ENCODE measurements around the gene C11orf16.

The C11orf16 gene

DNA sequence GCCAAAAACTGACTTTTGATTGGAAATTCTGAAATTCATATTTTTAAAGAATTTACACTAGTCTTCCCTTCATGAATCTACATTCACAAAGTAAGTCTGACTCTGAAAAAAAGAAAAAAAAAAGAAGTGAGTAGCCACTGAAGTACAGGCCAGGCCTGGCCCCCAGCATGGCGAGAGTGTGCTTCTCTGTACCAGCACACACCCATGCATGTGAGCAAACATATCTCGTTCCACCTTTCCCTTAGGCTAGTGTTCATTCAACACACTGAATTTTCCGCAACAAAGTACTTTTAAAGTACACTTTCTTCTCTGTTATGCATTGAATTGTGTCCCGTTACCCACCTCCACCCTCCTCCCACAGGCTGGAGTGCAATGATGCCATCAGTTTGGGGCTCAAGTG, 4.5 kb downstream of the C11orf16 start:
- no peaks in the 10 kb centered on the region for H3K9me3 ChIP-seq (replicated peaks in 1 of 2; ENCODE audit: control insufficient read depth in 2 of 2, insufficient read depth in 1 of 2, low read depth in 1 of 2, low read length in 2 of 2)
- H3K14ac ChIP-seq (ENCODE audit: low read length): no peak overlapping the region
- no peak overlapping the region for H3K4ac ChIP-seq (ENCODE audit: low read length)
- H3K23ac ChIP-seq (ENCODE audit: low read depth, low read length, poor library complexity): peak overlapping the region; percentile 5
- H3K79me1 ChIP-seq (ENCODE audit: low read depth, low read length): no peaks in the 10 kb centered on the region
- WGBS, 2 donors (ENCODE audit: extremely low coverage in 2 of 2, insufficient read length in 2 of 2, insufficient replicate concordance in 1 of 2): no CpG with 5 or more reads among the region's 4 CpGs
- no peak overlapping the region for H2AK5ac ChIP-seq (ENCODE audit: low read depth, low read length)
- no peak overlapping the region for H3K18ac ChIP-seq (ENCODE audit: low read length)
- H3K4me2 ChIP-seq (ENCODE audit: insufficient read depth, low read length, poor library complexity, severe bottlenecking): no peak overlapping the region
- no peak overlapping the region for H3K9ac ChIP-seq (ENCODE audit: low read depth, low read length, poor library complexity)
- peaks cover 2 to 8% of the 10 kb centered on the region in 2 donors for H3K36me3 ChIP-seq (replicated peaks in 1 of 2; ENCODE audit: control insufficient read depth in 2 of 2, insufficient read depth in 2 of 2, low read length in 2 of 2)
- no peak overlapping the region for H2BK5ac ChIP-seq (ENCODE audit: low read length)
- no peak for DNase-seq (ENCODE audit: low spot score)
- H2BK120ac ChIP-seq (ENCODE audit: low read depth, low read length): no peak overlapping the region
- H2BK12ac ChIP-seq (ENCODE audit: low read length): no peak overlapping the region
- H3K27me3 ChIP-seq (ENCODE audit: control insufficient read depth in 3 of 3, insufficient read depth in 3 of 3, low read depth in 1 of 3, low read length in 3 of 3): no peaks in the 10 kb centered on the region
- H4K8ac ChIP-seq (ENCODE audit: low read depth, low read length): no peak overlapping the region
- peaks cover 0 to 4% of the 10 kb centered on the region in 2 donors for H3K4me1 ChIP-seq (ENCODE audit: control insufficient read depth in 2 of 2, insufficient read depth in 1 of 2, low read depth in 1 of 2, low read length in 2 of 2)
- no peak overlapping the region for H2AFZ ChIP-seq (ENCODE audit: low read length)
- no peak overlapping the region for H3K4me3 ChIP-seq (ENCODE audit: low read length in 2 of 2)
- no peak overlapping the region for H3K27ac ChIP-seq (replicated peaks; ENCODE audit: low read length)
- H2BK15ac ChIP-seq (ENCODE audit: low read length): peak overlapping the region; percentile 34
- H4K91ac ChIP-seq (ENCODE audit: low read depth, low read length, poor library complexity): no peak overlapping the region

DNA sequence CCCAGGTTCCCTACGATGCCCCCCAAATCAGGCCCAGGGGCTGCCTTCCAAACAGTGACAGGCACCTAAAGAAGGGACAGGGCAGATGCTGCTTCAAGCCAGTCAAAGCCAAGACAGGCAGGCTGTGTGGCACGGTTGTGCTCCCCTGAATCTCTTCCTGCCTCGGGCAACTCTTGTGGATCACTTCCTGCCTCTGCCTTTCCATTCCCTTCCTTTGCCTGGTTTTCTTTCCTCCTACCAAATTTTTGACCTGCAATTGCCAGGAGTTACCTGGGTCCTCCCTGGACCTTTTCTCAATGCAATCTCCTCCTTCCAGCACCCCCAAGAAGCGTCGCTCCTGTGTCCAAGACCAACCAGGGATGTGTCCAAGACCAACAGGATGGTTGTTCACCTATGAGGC, 5.5 kb downstream of the C11orf16 start:
- H2AFZ ChIP-seq (ENCODE audit: low read length): no peak overlapping the region
- H3K79me1 ChIP-seq (ENCODE audit: low read depth, low read length): no peaks in the 10 kb centered on the region
- no peak overlapping the region for H3K27ac ChIP-seq (replicated peaks; ENCODE audit: low read length)
- no peak overlapping the region for H2BK120ac ChIP-seq (ENCODE audit: low read depth, low read length)
- no peak overlapping the region for H3K4me3 ChIP-seq (ENCODE audit: low read length in 2 of 2)
- no peak overlapping the region for H3K23ac ChIP-seq (ENCODE audit: low read depth, low read length, poor library complexity)
- H3K27me3 ChIP-seq (ENCODE audit: control insufficient read depth in 3 of 3, insufficient read depth in 3 of 3, low read depth in 1 of 3, low read length in 3 of 3): no peaks in the 10 kb centered on the region
- no peak overlapping the region for H3K4ac ChIP-seq (ENCODE audit: low read length)
- H2BK12ac ChIP-seq (ENCODE audit: low read length): no peak overlapping the region
- H3K18ac ChIP-seq (ENCODE audit: low read length): peak overlapping the region; percentile 85
- no peak overlapping the region for H4K8ac ChIP-seq (ENCODE audit: low read depth, low read length)
- no peak overlapping the region for H3K9ac ChIP-seq (ENCODE audit: low read depth, low read length, poor library complexity)
- H3K14ac ChIP-seq (ENCODE audit: low read length): no peak overlapping the region
- H4K91ac ChIP-seq (ENCODE audit: low read depth, low read length, poor library complexity): no peak overlapping the region
- H3K4me2 ChIP-seq (ENCODE audit: insufficient read depth, low read length, poor library complexity, severe bottlenecking): no peak overlapping the region
- DNase-seq (ENCODE audit: low spot score): no peak
- H2BK15ac ChIP-seq (ENCODE audit: low read length): no peak overlapping the region
- H2AK5ac ChIP-seq (ENCODE audit: low read depth, low read length): no peak overlapping the region
- H3K9me3 ChIP-seq (replicated peaks in 1 of 2; ENCODE audit: control insufficient read depth in 2 of 2, insufficient read depth in 1 of 2, low read depth in 1 of 2, low read length in 2 of 2): no peaks in the 10 kb centered on the region
- peaks cover 6 to 18% of the 10 kb centered on the region in 2 donors for H3K36me3 ChIP-seq (replicated peaks in 1 of 2; ENCODE audit: control insufficient read depth in 2 of 2, insufficient read depth in 2 of 2, low read length in 2 of 2)
- peaks cover 0 to 2% of the 10 kb centered on the region in 2 donors for H3K4me1 ChIP-seq (ENCODE audit: control insufficient read depth in 2 of 2, insufficient read depth in 1 of 2, low read depth in 1 of 2, low read length in 2 of 2)
- no CpG with 5 or more reads among the region's 5 CpGs for WGBS, 2 donors (ENCODE audit: extremely low coverage in 2 of 2, insufficient read length in 2 of 2, insufficient replicate concordance in 1 of 2)
- H2BK5ac ChIP-seq (ENCODE audit: low read length): peak overlapping the region; percentile 26

DNA sequence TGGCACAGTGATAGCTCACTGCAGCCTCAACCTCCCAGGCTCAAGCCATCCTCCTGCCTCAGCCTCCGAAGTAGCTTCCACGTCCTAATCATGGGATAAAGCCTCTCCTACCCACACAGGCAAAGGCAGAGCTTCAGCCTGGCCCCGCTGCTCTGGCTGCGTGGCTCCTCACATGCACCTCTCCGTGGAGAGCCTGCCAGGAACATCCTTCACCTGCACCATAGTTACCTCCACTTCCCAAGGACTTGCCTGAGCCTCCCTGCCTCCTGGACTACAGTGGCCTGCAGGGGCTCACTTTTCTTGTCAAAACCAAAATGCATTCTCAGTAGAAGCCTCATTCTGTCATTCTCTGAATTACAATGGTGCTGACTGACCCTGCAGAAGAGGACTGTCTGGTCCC, 6.5 kb downstream of the C11orf16 start:
- Histone ChIP-seq H4K8ac (ENCODE audit: low read depth, low read length) (no peak overlapping the region), H4K91ac (ENCODE audit: low read depth, low read length, poor library complexity) (no peak overlapping the region), H3K23ac (ENCODE audit: low read depth, low read length, poor library complexity) (no peak overlapping the region), H3K4ac (ENCODE audit: low read length) (no peak overlapping the region), H2AK5ac (ENCODE audit: low read depth, low read length) (no peak overlapping the region), H3K36me3 (replicated peaks in 1 of 2; ENCODE audit: control insufficient read depth in 2 of 2, insufficient read depth in 2 of 2, low read length in 2 of 2) (peaks cover 8 to 28% of the 10 kb centered on the region in 2 donors), H2AFZ (ENCODE audit: low read length) (no peak overlapping the region), H3K79me1 (ENCODE audit: low read depth, low read length) (no peaks in the 10 kb centered on the region), H3K14ac (ENCODE audit: low read length) (no peak overlapping the region), H2BK5ac (ENCODE audit: low read length) (no peak overlapping the region), H3K18ac (ENCODE audit: low read length) (no peak overlapping the region), H3K9ac (ENCODE audit: low read depth, low read length, poor library complexity) (no peak overlapping the region), H2BK15ac (ENCODE audit: low read length) (no peak overlapping the region), H2BK120ac (ENCODE audit: low read depth, low read length) (no peak overlapping the region), H3K4me2 (ENCODE audit: insufficient read depth, low read length, poor library complexity, severe bottlenecking) (no peak overlapping the region), H2BK12ac (ENCODE audit: low read length) (no peak overlapping the region), H3K27ac (replicated peaks; ENCODE audit: low read length) (no peak overlapping the region), H3K4me3 (ENCODE audit: low read length in 2 of 2) (peak overlapping the region in 1 of 2 donors; percentile 38), H3K9me3 (replicated peaks in 1 of 2; ENCODE audit: control insufficient read depth in 2 of 2, insufficient read depth in 1 of 2, low read depth in 1 of 2, low read length in 2 of 2) (no peaks in the 10 kb centered on the region), H3K4me1 (ENCODE audit: control insufficient read depth in 2 of 2, insufficient read depth in 1 of 2, low read depth in 1 of 2, low read length in 2 of 2) (peaks cover 0 to 2% of the 10 kb centered on the region in 2 donors), H3K27me3 (ENCODE audit: control insufficient read depth in 3 of 3, insufficient read depth in 3 of 3, low read depth in 1 of 3, low read length in 3 of 3) (no peaks in the 10 kb centered on the region)
- no CpG with 5 or more reads among the region's 5 CpGs for WGBS, 2 donors (ENCODE audit: extremely low coverage in 2 of 2, insufficient read length in 2 of 2, insufficient replicate concordance in 1 of 2)
- DNase-seq (ENCODE audit: low spot score): no peak

DNA sequence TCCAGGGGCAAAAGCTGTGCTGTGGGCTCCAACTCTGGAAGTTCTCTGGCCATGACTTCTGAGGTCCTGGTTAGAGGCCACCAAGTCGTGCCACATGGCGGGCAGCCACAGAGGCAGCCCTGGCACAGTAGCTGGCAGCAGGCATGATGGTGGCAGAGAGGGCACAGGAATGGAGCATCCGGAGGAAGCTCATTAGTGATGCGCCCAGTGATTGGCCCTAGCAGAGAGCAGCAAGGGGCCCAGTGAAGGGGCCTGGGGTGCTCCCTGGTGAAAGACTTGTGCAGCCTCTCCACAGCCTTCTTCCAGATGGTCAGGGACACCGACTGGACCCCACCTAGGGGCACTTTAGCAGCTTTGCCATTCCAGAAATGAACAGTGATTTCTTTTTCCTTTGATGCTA, 7.0 kb downstream of the C11orf16 start:
- peaks cover 0 to 2% of the 10 kb centered on the region in 2 donors for H3K4me1 ChIP-seq (ENCODE audit: control insufficient read depth in 2 of 2, insufficient read depth in 1 of 2, low read depth in 1 of 2, low read length in 2 of 2)
- no peak overlapping the region for H2AK5ac ChIP-seq (ENCODE audit: low read depth, low read length)
- H4K8ac ChIP-seq (ENCODE audit: low read depth, low read length): no peak overlapping the region
- no peak overlapping the region for H2BK15ac ChIP-seq (ENCODE audit: low read length)
- no peak overlapping the region for H3K27ac ChIP-seq (replicated peaks; ENCODE audit: low read length)
- H3K36me3 ChIP-seq (replicated peaks in 1 of 2; ENCODE audit: control insufficient read depth in 2 of 2, insufficient read depth in 2 of 2, low read length in 2 of 2): peaks cover 10 to 33% of the 10 kb centered on the region in 2 donors
- H3K9me3 ChIP-seq (replicated peaks in 1 of 2; ENCODE audit: control insufficient read depth in 2 of 2, insufficient read depth in 1 of 2, low read depth in 1 of 2, low read length in 2 of 2): no peaks in the 10 kb centered on the region
- no peak overlapping the region for H2AFZ ChIP-seq (ENCODE audit: low read length)
- H2BK5ac ChIP-seq (ENCODE audit: low read length): no peak overlapping the region
- peak overlapping the region; percentile 54 for H3K18ac ChIP-seq (ENCODE audit: low read length)
- H2BK120ac ChIP-seq (ENCODE audit: low read depth, low read length): no peak overlapping the region
- no peaks in the 10 kb centered on the region for H3K79me1 ChIP-seq (ENCODE audit: low read depth, low read length)
- H4K91ac ChIP-seq (ENCODE audit: low read depth, low read length, poor library complexity): no peak overlapping the region
- no peak for DNase-seq (ENCODE audit: low spot score)
- H2BK12ac ChIP-seq (ENCODE audit: low read length): no peak overlapping the region
- H3K23ac ChIP-seq (ENCODE audit: low read depth, low read length, poor library complexity): no peak overlapping the region
- H3K9ac ChIP-seq (ENCODE audit: low read depth, low read length, poor library complexity): no peak overlapping the region
- no peak overlapping the region for H3K4ac ChIP-seq (ENCODE audit: low read length)
- no peaks in the 10 kb centered on the region for H3K27me3 ChIP-seq (ENCODE audit: control insufficient read depth in 3 of 3, insufficient read depth in 3 of 3, low read depth in 1 of 3, low read length in 3 of 3)
- no peak overlapping the region for H3K4me3 ChIP-seq (ENCODE audit: low read length in 2 of 2)
- H3K14ac ChIP-seq (ENCODE audit: low read length): no peak overlapping the region
- H3K4me2 ChIP-seq (ENCODE audit: insufficient read depth, low read length, poor library complexity, severe bottlenecking): no peak overlapping the region
- no CpG with 5 or more reads among the region's 5 CpGs for WGBS, 2 donors (ENCODE audit: extremely low coverage in 2 of 2, insufficient read length in 2 of 2, insufficient replicate concordance in 1 of 2)
